ENCODE results near the gene RNF224. TPM values are rescaled to one million over a fixed set of nuclear protein-coding genes. Genes with fewer than 3 reads are reported as not detected.

RNF224 gene
- total RNA-seq, 1 experiment from 2014 or later = 1.2 TPM

- H3K9me2 ChIP-seq (replicated peaks; ENCODE audit: low read length) = no peaks in the 10 kb centered on the region
- no peaks in the 10 kb centered on the region for H4K20me1 ChIP-seq (ENCODE audit: low read length)
- TF ChIP-seq CTCF (conservative IDR thresholded peaks at IDR 0.05; ENCODE audit: low read depth, low read length) (no peak), EZH2phosphoT487 (IDR thresholded peaks at IDR 0.05; ENCODE audit: borderline replicate concordance, low read length) (no peak), EZH2 (IDR thresholded peaks at IDR 0.05; ENCODE audit: low read length, unreplicated experiment) (no peak)
- H2AFZ ChIP-seq (ENCODE audit: low read length) = no peak overlapping the region
- POLR2A ChIA-PET (ENCODE audit: unreplicated experiment) = interaction anchor here (0.6 to 0.7 kb wide), 2 partner anchors 68 to 132 kb away, joined by 4 to 5 read pairs; partner anchors contain the start of gene MAN1B1
- CTCF ChIA-PET = interaction anchor here (0.6 kb wide), 1 partner anchor 62 kb away, joined by 3 read pairs; no protein-coding TSS in a partner anchor
- peak; percentile 65 for DNase-seq
- peak; percentile 55 for ATAC-seq
- H3K27me3 ChIP-seq (ENCODE audit: low read length) = no peaks in the 10 kb centered on the region
- intact Hi-C loops (cut with micrococcal nuclease) = no loop called here
- no peak overlapping the region for H3K9ac ChIP-seq (ENCODE audit: low read length)
- H3K4me2 ChIP-seq (ENCODE audit: low read length) = peak overlapping the region; percentile 90
- H3F3A ChIP-seq (ENCODE audit: low read length, unreplicated experiment) = peaks cover 1% of the 10 kb centered on the region
- H3K36me3 ChIP-seq (ENCODE audit: low read depth, low read length) = no peaks in the 10 kb centered on the region
- peaks cover 25% of the 10 kb centered on the region for H3K4me1 ChIP-seq (ENCODE audit: insufficient read depth, low read length)
- no TSS peak for BruUV-seq (replicated peaks)
- H3K4me3 ChIP-seq (ENCODE audit: low read length) = peak overlapping the region; percentile 70
- peak overlapping the region; percentile 10 for H3K27ac ChIP-seq (ENCODE audit: low read length)
- no peaks in the 10 kb centered on the region for H3K9me3 ChIP-seq (ENCODE audit: low read length)
- peaks cover 1% of the 10 kb centered on the region; the same call in 1 of the 2 replicates for H3K79me2 ChIP-seq (ENCODE audit: low read length)
These were observed 8.5 kb upstream of the RNF224 start for GRCh38 chr9:137218754-137219271.

- Histone ChIP-seq H3K4me2 (ENCODE audit: low read length) (no peak overlapping the region), H3K27me3 (ENCODE audit: low read length) (no peaks in the 10 kb centered on the region), H3K9me3 (ENCODE audit: low read length) (no peaks in the 10 kb centered on the region), H3K36me3 (ENCODE audit: low read depth, low read length) (no peaks in the 10 kb centered on the region), H4K20me1 (ENCODE audit: low read length) (no peaks in the 10 kb centered on the region), H3K4me3 (ENCODE audit: low read length) (no peak overlapping the region), H3K79me2 (ENCODE audit: low read length) (peaks cover 8% of the 10 kb centered on the region; the same call in 1 of the 2 replicates), H2AFZ (ENCODE audit: low read length) (no peak overlapping the region), H3F3A (ENCODE audit: low read length, unreplicated experiment) (peaks cover 2% of the 10 kb centered on the region), H3K9me2 (replicated peaks; ENCODE audit: low read length) (no peaks in the 10 kb centered on the region), H3K4me1 (ENCODE audit: insufficient read depth, low read length) (peaks cover 33% of the 10 kb centered on the region), H3K27ac (ENCODE audit: low read length) (no peak overlapping the region), H3K9ac (ENCODE audit: low read length) (no peak overlapping the region)
- ATAC-seq = no peak
- CTCF ChIA-PET = no interaction called here
- intact Hi-C loops (cut with micrococcal nuclease) = no loop called here
- POLR2A ChIA-PET (ENCODE audit: unreplicated experiment) = interaction anchor here (0.6 kb wide), 1 partner anchor 133 kb away, joined by 4 read pairs; the partner anchor contains the start of gene MAN1B1
- no TSS peak for BruUV-seq (replicated peaks)
- TF ChIP-seq EZH2phosphoT487 (IDR thresholded peaks at IDR 0.05; ENCODE audit: borderline replicate concordance, low read length) (no peak), EZH2 (IDR thresholded peaks at IDR 0.05; ENCODE audit: low read length, unreplicated experiment) (no peak), CTCF (conservative IDR thresholded peaks at IDR 0.05; ENCODE audit: low read depth, low read length) (no peak)
- no peak for DNase-seq
These were observed 7.5 kb upstream of the RNF224 start for GRCh38 chr9:137219757-137220316.

Data from PC-3 (cell line).